ENCODE measurements around the gene CFH. TPM values are rescaled to one million over a fixed set of nuclear protein-coding genes. Genes with fewer than 3 reads are reported as not detected.

CFH gene
- total and polyA plus RNA-seq, 7 donors, result 5.3 to 40.2 (median 31.6) TPM

- Histone ChIP-seq H3K9me3 (no peaks in the 10 kb centered on the region), H3K27ac (no peak overlapping the region), H3K4me1 (peaks cover 0 to 19% (median 9%) of the 10 kb centered on the region in 4 donors), H3K36me3 (no peaks in the 10 kb centered on the region), H3K27me3 (no peaks in the 10 kb centered on the region), H3K4me3 (no peak overlapping the region)
- intact Hi-C loops (cut with DNase I), result no loop called here
- no peak for TF ChIP-seq POLR2AphosphoS5 (IDR thresholded peaks at IDR 0.05)
- TF ChIP-seq, protein P1, sequence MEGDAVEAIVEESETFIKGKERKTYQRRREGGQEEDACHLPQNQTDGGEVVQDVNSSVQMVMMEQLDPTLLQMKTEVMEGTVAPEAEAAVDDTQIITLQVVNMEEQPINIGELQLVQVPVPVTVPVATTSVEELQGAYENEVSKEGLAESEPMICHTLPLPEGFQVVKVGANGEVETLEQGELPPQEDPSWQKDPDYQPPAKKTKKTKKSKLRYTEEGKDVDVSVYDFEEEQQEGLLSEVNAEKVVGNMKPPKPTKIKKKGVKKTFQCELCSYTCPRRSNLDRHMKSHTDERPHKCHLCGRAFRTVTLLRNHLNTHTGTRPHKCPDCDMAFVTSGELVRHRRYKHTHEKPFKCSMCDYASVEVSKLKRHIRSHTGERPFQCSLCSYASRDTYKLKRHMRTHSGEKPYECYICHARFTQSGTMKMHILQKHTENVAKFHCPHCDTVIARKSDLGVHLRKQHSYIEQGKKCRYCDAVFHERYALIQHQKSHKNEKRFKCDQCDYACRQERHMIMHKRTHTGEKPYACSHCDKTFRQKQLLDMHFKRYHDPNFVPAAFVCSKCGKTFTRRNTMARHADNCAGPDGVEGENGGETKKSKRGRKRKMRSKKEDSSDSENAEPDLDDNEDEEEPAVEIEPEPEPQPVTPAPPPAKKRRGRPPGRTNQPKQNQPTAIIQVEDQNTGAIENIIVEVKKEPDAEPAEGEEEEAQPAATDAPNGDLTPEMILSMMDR (IDR thresholded peaks at IDR 0.05), result no peak
- TF ChIP-seq POLR2A (IDR thresholded peaks at IDR 0.05), result no peak
- DNase-seq, result no peak
- 60 to 85% methylated on average over 3 of the region's 3 CpGs for WGBS, 2 donors
Measured at GRCh38 chr1:196611873-196612272, 40.0 kb upstream of the CFH start.

DNA sequence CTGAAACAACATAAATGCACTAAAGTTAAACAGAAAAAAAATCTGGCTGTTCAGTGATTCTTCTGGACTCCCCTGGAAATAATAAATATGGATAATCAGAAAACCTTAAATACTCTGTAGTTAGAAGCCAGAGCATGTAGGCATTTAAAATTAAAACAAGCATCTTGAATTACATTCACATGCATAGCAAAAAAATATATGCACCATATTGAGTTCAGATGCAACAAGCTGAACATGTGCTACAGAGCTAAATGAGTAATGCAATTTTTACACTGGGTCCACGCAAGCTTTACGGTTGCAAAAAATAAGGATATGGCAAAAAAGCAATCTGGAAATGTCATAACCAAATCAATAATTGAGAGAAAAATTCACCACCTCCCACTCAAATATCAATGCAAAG, 32.1 kb upstream of the CFH start:
- no peaks in the 10 kb centered on the region for H3K9me3 ChIP-seq
- H3K27me3 ChIP-seq, result no peaks in the 10 kb centered on the region
- H3K4me3 ChIP-seq, result no peak overlapping the region
- DNase-seq, result no peak
- intact Hi-C loops (cut with DNase I), result no loop called here
- H3K4me1 ChIP-seq, result no peaks in the 10 kb centered on the region
- WGBS, 2 donors, result 95 to 97% methylated on average over 2 of the region's 2 CpGs
- no peak overlapping the region for H3K27ac ChIP-seq
- no peak for TF ChIP-seq POLR2AphosphoS5 (IDR thresholded peaks at IDR 0.05)
- TF ChIP-seq, protein P1 (IDR thresholded peaks at IDR 0.05), result no peak
- no peak for TF ChIP-seq EP300 (IDR thresholded peaks at IDR 0.05)
- TF ChIP-seq POLR2A (IDR thresholded peaks at IDR 0.05), result no peak
- no peaks in the 10 kb centered on the region for H3K36me3 ChIP-seq

DNA sequence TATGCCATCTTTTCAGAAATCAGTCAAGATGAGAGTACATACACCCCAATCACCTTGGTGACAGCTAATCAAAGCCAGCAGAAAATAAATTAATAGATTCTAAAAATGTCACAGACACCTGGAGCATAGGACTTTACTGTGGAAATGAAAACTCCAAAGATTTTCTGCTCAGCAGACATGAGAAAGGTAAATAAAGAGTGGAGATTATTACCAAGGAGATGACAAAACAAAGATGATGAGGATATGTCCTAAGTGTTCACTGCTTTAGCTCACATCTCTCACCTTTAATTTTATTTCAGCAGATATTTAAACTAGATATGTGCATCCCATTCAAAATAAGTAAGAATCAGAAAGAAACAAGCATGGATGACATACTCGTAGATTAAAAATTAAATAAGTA, 28.8 kb upstream of the CFH start:
- Histone ChIP-seq H3K9me3 (no peaks in the 10 kb centered on the region), H3K4me3 (no peak overlapping the region), H3K36me3 (no peaks in the 10 kb centered on the region), H3K27ac (no peak overlapping the region), H3K27me3 (no peaks in the 10 kb centered on the region), H3K4me1 (no peaks in the 10 kb centered on the region)
- TF ChIP-seq, protein P1 (IDR thresholded peaks at IDR 0.05), result no peak
- TF ChIP-seq EP300 (IDR thresholded peaks at IDR 0.05), result no peak
- no peak for TF ChIP-seq POLR2A (IDR thresholded peaks at IDR 0.05)
- TF ChIP-seq POLR2AphosphoS5 (IDR thresholded peaks at IDR 0.05), result no peak
- DNase-seq, result no peak
- WGBS, 2 donors, result 74 to 82% methylated on average over 1 of the region's 1 CpG
- intact Hi-C loops (cut with DNase I), result no loop called here

DNA sequence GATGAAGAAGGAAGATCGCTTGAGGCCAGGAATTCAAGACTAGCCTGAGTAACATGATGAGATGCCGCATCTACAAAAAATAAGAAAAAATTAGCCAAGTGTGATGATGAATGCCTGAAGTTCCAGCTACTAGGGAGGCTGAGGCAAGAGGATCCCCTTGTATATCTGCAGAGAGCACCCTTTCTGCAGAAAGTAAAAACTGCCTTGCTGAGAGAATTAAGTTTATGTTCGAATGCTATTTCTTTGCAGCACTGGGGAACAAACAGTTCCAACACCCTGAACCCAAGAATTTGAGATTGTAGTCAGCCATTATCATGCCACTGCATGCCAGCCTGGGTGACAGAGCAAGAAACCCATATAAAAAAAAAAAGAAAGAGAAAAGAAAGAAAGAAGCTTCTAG, 23.0 kb upstream of the CFH start:
- no peaks in the 10 kb centered on the region for H3K4me1 ChIP-seq
- WGBS, 2 donors, result 94 to 96% methylated on average over 3 of the region's 3 CpGs
- no peak for TF ChIP-seq POLR2A (IDR thresholded peaks at IDR 0.05)
- TF ChIP-seq, protein P1 (IDR thresholded peaks at IDR 0.05), result no peak
- no peak for TF ChIP-seq POLR2AphosphoS5 (IDR thresholded peaks at IDR 0.05)
- TF ChIP-seq EP300 (IDR thresholded peaks at IDR 0.05), result no peak
- peaks cover 0 to 4% (median 0%) of the 10 kb centered on the region in 4 donors for H3K9me3 ChIP-seq
- H3K27me3 ChIP-seq, result no peaks in the 10 kb centered on the region
- H3K4me3 ChIP-seq, result no peak overlapping the region
- H3K36me3 ChIP-seq, result no peaks in the 10 kb centered on the region
- intact Hi-C loops (cut with DNase I), result no loop called here
- DNase-seq, result no peak
- H3K27ac ChIP-seq, result no peak overlapping the region

DNA sequence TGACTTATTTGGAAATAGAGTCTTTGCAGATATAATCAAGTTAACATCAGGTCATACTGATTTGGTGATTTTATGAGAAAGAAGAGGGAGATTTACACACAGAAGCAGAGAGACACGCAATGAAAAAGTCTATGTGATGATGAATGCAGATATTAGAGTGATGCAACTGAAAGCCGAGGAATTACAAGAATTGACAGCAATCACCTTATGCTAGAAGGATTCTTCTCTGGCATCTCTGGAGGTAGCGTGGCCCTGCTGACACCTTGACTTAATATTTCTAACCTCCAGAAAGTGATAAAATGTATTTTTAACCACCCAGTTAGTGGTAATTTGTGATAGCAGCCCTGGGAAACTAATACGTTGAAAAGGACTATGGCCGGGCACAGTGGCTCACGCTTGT, 14.2 kb upstream of the CFH start:
- Histone ChIP-seq H3K27ac (no peak overlapping the region), H3K27me3 (no peaks in the 10 kb centered on the region), H3K36me3 (no peaks in the 10 kb centered on the region), H3K4me1 (no peaks in the 10 kb centered on the region), H3K4me3 (no peak overlapping the region), H3K9me3 (no peaks in the 10 kb centered on the region)
- no peak for DNase-seq
- WGBS, 2 donors, result 87 to 90% methylated on average over 6 of the region's 6 CpGs
- TF ChIP-seq, protein P1 (IDR thresholded peaks at IDR 0.05), result no peak
- intact Hi-C loops (cut with DNase I), result no loop called here
